ENCODE measurements around the gene KCNG4.

KCNG4 gene

DNA sequence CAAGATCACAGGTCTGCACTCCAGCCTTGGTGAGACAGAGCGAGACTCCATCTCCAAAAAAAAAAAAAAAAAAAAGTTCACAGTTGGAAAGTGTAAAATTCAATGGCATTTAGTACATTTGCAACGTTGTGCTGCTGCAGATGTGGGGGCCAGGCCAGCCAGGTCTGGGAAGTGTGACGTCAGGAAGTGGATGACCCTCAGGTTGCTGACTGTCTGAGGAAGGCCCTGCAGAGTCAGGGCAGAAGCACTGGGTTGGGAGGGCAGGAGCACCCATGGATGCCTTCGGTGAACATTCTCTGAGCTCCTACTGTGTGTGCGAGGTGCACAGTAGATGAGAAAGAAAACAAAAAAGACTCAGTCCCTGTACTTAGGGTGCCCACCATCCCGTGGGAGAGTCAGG, 42.7 kb upstream of the KCNG4 start:
- POLR2A ChIA-PET, result interaction anchor here (0.7 kb wide), 1 partner anchor 222 kb away, joined by 3 read pairs; no protein-coding TSS in a partner anchor
- DNase-seq (ENCODE audit: extremely low spot score), result no peak
- CTCF ChIA-PET, result no interaction called here
- TF ChIP-seq TARDBP (IDR thresholded peaks at IDR 0.05), result no peak

DNA sequence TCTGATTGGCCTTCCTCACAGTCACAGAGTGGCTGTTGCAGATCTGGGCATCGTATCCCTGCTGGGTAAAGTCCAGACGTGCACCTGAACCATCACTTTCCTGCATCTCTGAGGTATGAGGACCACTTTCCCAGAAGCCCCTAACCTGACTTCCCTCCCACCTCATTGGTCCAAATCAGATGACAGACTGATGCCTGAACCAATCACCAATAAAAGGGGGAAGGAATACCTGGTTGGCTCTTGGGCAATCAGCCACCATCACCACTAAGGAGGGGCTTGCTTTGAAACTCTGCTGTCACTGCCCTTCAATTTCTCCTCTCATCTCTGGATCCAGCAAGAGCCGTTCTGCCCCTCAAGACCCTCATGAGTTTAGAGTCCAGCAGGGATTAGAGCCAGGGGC, 41.3 kb upstream of the KCNG4 start:
- CTCF ChIA-PET, result interaction anchor here (1.0 kb wide), 1 partner anchor 203 kb away, joined by 3 read pairs; no protein-coding TSS in a partner anchor
- TF ChIP-seq TARDBP (IDR thresholded peaks at IDR 0.05), result no peak
- TF ChIP-seq, protein P1, sequence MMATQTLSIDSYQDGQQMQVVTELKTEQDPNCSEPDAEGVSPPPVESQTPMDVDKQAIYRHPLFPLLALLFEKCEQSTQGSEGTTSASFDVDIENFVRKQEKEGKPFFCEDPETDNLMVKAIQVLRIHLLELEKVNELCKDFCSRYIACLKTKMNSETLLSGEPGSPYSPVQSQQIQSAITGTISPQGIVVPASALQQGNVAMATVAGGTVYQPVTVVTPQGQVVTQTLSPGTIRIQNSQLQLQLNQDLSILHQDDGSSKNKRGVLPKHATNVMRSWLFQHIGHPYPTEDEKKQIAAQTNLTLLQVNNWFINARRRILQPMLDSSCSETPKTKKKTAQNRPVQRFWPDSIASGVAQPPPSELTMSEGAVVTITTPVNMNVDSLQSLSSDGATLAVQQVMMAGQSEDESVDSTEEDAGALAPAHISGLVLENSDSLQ (IDR thresholded peaks at IDR 0.05), result peak; percentile 98
- DNase-seq (ENCODE audit: extremely low spot score), result peak; percentile 59
- POLR2A ChIA-PET, result no interaction called here

DNA sequence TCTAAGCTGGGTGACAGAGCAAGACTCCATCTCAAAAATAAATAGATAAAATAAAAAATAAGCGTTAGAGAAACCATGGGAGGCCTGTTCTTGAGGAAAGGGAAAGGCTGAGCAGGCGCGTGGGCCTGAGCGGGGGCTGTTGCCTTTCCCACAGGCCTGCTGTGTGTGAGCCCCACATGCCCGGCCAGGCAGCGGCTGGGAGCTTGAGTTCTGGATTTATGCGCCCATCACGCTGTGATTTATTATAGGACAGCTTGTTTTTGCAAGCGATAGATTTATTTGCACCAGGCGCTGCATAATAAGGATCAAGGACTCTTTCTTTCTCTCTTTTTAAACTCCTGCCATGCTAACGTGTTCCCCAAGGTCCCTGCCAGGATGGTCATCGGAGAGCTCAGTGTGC, 40.1 kb upstream of the KCNG4 start:
- ChIA-PET CTCF (no interaction called here), POLR2A (no interaction called here)
- TF ChIP-seq, protein P1 (IDR thresholded peaks at IDR 0.05), result peak; percentile 40
- no peak for TF ChIP-seq FOXK2 (IDR thresholded peaks at IDR 0.05)
- no peak for DNase-seq (ENCODE audit: extremely low spot score)

DNA sequence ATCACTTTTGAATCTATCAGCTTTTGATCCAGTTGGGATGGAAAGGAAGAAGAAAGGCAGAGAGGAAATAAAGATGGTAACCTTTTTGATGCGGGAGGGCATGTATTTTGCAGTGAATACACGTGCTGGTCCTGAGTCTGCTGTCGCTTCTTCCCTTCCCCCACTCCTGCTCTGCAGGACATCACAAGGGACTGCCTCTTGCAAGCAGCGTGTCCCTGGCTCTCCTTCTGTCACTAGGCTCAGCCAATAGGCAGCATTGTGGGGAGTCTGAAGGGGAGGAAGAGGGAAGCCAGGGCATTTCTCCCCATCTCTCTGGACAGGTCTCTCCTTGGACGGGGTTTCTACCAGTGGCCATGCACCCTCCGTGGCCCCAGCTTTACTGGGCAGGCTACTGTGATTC, 39.2 kb upstream of the KCNG4 start:
- ChIA-PET POLR2A (no interaction called here), CTCF (interaction anchor here (0.6 kb wide), 1 partner anchor 22 kb away, joined by 5 read pairs; no protein-coding TSS in a partner anchor)
- TF ChIP-seq TARDBP (IDR thresholded peaks at IDR 0.05), result no peak
- no peak for TF ChIP-seq BHLHE40 (IDR thresholded peaks at IDR 0.05; ENCODE audit: borderline replicate concordance)
- no peak for TF ChIP-seq L3MBTL2 (conservative IDR thresholded peaks at IDR 0.05)
- no peak for TF ChIP-seq CTBP1 (IDR thresholded peaks at IDR 0.05; ENCODE audit: borderline replicate concordance)
- TF ChIP-seq FOXK2 (IDR thresholded peaks at IDR 0.05), result no peak
- TF ChIP-seq ZNF384 (IDR thresholded peaks at IDR 0.05), result no peak
- TF ChIP-seq FOXM1 (IDR thresholded peaks at IDR 0.05; ENCODE audit: borderline replicate concordance), result no peak
- no peak for TF ChIP-seq ELF4 (IDR thresholded peaks at IDR 0.05)
- no peak for TF ChIP-seq ARNT (IDR thresholded peaks at IDR 0.05)
- TF ChIP-seq, protein P1 (IDR thresholded peaks at IDR 0.05), result no peak
- no peak for TF ChIP-seq HDGF (IDR thresholded peaks at IDR 0.05; ENCODE audit: borderline replicate concordance)
- no peak for TF ChIP-seq NFRKB (IDR thresholded peaks at IDR 0.05)
- TF ChIP-seq SUZ12 (IDR thresholded peaks at IDR 0.05), result no peak
- TF ChIP-seq SP1 (IDR thresholded peaks at IDR 0.05), result no peak
- TF ChIP-seq LEF1 (IDR thresholded peaks at IDR 0.05; ENCODE audit: borderline replicate concordance), result no peak
- DNase-seq (ENCODE audit: extremely low spot score), result no peak

DNA sequence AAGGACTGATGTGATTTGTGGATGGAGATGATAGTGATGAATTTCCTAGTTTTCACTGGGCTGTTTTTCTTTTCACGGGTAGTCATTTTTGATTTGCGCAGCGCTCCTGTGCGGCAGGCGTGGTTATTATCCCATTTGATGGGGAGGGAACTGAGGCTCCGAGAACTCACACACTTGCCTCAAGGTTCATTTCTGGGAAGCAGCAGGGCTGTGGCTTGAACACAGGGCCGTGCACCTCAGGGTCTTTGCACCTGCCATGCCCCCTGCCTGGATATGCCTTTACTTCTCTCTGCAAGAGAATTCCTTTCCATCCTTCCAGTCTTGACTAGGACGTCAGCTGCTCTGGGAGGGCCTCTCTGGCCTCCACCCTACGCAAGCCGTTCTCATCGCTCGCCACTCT, 38.5 kb upstream of the KCNG4 start:
- ChIA-PET CTCF (interaction anchor here (0.6 to 2.1 kb wide), 2 partner anchors 11 to 21 kb away, joined by 5 to 20 read pairs; no protein-coding TSS in a partner anchor), POLR2A (no interaction called here)
- TF ChIP-seq CTBP1 (IDR thresholded peaks at IDR 0.05; ENCODE audit: borderline replicate concordance) (no peak), NFRKB (IDR thresholded peaks at IDR 0.05) (no peak), LEF1 (IDR thresholded peaks at IDR 0.05; ENCODE audit: borderline replicate concordance) (no peak)
- DNase-seq (ENCODE audit: extremely low spot score), result no peak

DNA sequence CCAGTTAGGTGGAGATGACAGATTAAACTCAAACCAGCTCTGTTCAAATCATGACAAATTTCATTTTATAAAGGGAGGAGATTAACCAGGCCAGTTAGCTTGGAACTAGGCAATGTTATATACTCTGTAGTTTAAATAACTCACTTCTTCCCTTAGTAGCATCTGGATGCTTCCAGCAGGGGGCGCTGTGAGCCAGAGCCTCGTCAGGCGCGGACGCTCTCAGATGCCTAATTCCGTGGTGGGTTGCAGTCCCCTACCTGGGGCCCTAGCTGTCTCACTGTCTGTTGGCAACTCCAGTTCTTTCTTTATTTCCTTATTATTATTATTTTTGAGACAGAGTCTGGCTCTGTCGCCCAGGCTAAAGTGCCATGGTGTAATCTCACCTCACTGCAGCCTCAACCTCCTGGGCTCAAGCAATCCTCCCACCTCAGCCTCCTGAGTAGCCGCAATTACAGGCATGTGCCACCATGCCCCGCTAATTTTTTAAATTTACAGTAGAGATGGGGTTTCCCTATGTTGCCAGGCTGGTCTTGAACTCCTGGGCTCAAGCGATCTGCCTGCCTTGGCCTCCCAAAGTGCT, 37.5 kb upstream of the KCNG4 start:
- ChIA-PET POLR2A (no interaction called here), CTCF (interaction anchor here (0.7 to 2.1 kb wide), 14 partner anchors 10 to 324 kb away, joined by 3 to 20 read pairs (median 3); no protein-coding TSS in a partner anchor)
- peak; percentile 65 for DNase-seq (ENCODE audit: extremely low spot score)

DNA sequence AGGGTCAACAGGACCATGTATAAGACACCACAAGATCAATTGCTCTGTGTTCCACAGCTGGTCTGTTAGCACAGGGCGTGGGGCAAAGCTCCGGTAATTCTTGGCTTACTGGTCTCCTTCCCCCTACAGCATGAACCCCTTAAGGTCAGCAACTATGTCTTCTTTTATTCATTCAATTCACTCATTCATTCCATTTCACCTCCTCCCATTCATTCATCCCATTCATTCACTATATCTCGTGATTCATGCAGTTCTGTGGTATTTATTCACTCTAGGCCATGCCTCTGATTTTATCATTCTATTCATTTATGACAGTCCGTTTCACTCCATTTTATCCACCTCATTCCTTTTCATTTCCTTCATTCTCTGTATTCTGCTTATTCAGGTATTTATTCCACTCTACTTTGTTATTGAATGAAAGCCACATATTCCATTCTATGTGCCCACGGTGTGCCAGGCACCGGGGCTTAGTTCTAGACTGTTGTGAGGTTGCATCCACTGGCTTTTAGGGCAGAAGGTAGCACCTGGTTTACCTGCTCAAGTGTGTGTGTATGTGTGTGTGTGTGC, 35.9 kb upstream of the KCNG4 start:
- TF ChIP-seq CTBP1 (IDR thresholded peaks at IDR 0.05; ENCODE audit: borderline replicate concordance) (no peak), TARDBP (IDR thresholded peaks at IDR 0.05) (no peak), HDGF (IDR thresholded peaks at IDR 0.05; ENCODE audit: borderline replicate concordance) (no peak), SP1 (IDR thresholded peaks at IDR 0.05) (no peak), L3MBTL2 (conservative IDR thresholded peaks at IDR 0.05) (no peak), ARNT (IDR thresholded peaks at IDR 0.05) (no peak), SUZ12 (IDR thresholded peaks at IDR 0.05) (no peak), FOXM1 (IDR thresholded peaks at IDR 0.05; ENCODE audit: borderline replicate concordance) (no peak), FOXK2 (IDR thresholded peaks at IDR 0.05) (no peak), ELF4 (IDR thresholded peaks at IDR 0.05) (no peak)
- TF ChIP-seq, protein P1 (IDR thresholded peaks at IDR 0.05), result no peak
- POLR2A ChIA-PET, result no interaction called here
- DNase-seq (ENCODE audit: extremely low spot score), result no peak
- CTCF ChIA-PET, result no interaction called here

More for the DNA sequence above, 37.5 kb upstream of the KCNG4 start:
- TF ChIP-seq SP1 (IDR thresholded peaks at IDR 0.05), result no peak
- no peak for TF ChIP-seq ZNF384 (IDR thresholded peaks at IDR 0.05)
- no peak for TF ChIP-seq TARDBP (IDR thresholded peaks at IDR 0.05)
- no peak for TF ChIP-seq FOXM1 (IDR thresholded peaks at IDR 0.05; ENCODE audit: borderline replicate concordance)
- no peak for TF ChIP-seq FOXA1 (IDR thresholded peaks at IDR 0.05)
- no peak for TF ChIP-seq HDGF (IDR thresholded peaks at IDR 0.05; ENCODE audit: borderline replicate concordance)
- no peak for TF ChIP-seq BHLHE40 (IDR thresholded peaks at IDR 0.05; ENCODE audit: borderline replicate concordance)

Measured in HEK293T (cell line).